Body of pancreas (tissue), 4 donors: Measurements from ENCODE around the gene SORL1. TPM values are rescaled to one million over a fixed set of nuclear protein-coding genes. Genes with fewer than 3 reads are reported as not detected.

Source experiments
- ATAC-seq: fragments of 150-250 bp; one replicate; pipeline ENCODE4 v1.9.1; 2016
- DNase-seq, 4 donors: peaks; one replicate each; pipeline ENCODE4 v3.0.0-alpha.2; 2019
- H3K27ac ChIP-seq, 4 donors: fragments of 200-600 bp; sonication (generic); 1 replicate in 3 of 4; 2 replicates in 1 of 4; pipeline versions ENCODE4 v1.5.1 to v1.6.1; 2016 to 2019; ENCODE audit warnings: mild to moderate bottlenecking in 1 of 4, mixed read lengths in 1 of 4, moderate library complexity in 1 of 4
- H3K27me3 ChIP-seq, 2 donors: fragments of 200-600 bp; sonication (generic); one replicate each; pipeline ENCODE4 v1.6.0; 2016; ENCODE audit warnings: mild to moderate bottlenecking in 1 of 2
- H3K36me3 ChIP-seq, 2 donors: fragments of 200-600 bp; sonication (generic); replicated peaks in 1 of 2; 2 replicates each; pipeline ENCODE4 v1.5.1; 2016; ENCODE audit warnings: low read depth in 2 of 2; ENCODE audit not compliant: insufficient read depth in 1 of 2
- H3K4me1 ChIP-seq: fragments of 200-600 bp; sonication (generic); one replicate; pipeline ENCODE4 v1.6.0; 2016
- H3K4me3 ChIP-seq, 2 donors: fragments of 200-600 bp; sonication (generic); 1 replicate in 1 of 2; 2 replicates in 1 of 2; pipeline ENCODE4 v1.5.1; 2016 to 2019
- H3K9me3 ChIP-seq, 3 donors: fragments of 200-600 bp; sonication (generic); 1 replicate in 2 of 3; 2 replicates in 1 of 3; pipeline ENCODE4 v1.5.1; 2016
- POLR2A ChIP-seq, 3 donors: fragments of 450-650 bp; IDR thresholded peaks; one replicate each; pipeline ENCODE4 v1.6.1; 2016; ENCODE audit warnings: antibody characterized with exemption in 3 of 3, mild to moderate bottlenecking in 2 of 3
- WGBS, 2 donors: methylation state at CpG; one replicate each; pipeline ENCODE4 v1.1.5; 2017; 5-methylcytosine and 5-hydroxymethylcytosine counted together
- intact Hi-C: fragments of 100-400 bp; cut with DNase I; formaldehyde crosslinking; loops from one replicate; pipeline ENCODE4 v1.15.1; 2023
- total RNA-seq, 2 donors: library from RNA; depleted of rRNA; stranded (reverse); fragments of >200 nt; gene quantifications; one replicate each; pipeline ENCODE4 v1.1.0, GENCODE V29; 2016
- TF ChIP-seq, protein P1 (sequence below), 7 experiments: fragments of 450-650 bp in 4 of 7; fragments of 200-600 bp in 3 of 7; sonication (generic) in 3 of 7; IDR thresholded peaks; one replicate each; pipeline ENCODE4 v1.5.1; 2016 to 2019; ENCODE audit warnings: antibody characterized with exemption in 7 of 7

Gene SORL1
- total RNA-seq, 2 donors from 2014 or later: 25.1 to 26.5 TPM

DNA sequence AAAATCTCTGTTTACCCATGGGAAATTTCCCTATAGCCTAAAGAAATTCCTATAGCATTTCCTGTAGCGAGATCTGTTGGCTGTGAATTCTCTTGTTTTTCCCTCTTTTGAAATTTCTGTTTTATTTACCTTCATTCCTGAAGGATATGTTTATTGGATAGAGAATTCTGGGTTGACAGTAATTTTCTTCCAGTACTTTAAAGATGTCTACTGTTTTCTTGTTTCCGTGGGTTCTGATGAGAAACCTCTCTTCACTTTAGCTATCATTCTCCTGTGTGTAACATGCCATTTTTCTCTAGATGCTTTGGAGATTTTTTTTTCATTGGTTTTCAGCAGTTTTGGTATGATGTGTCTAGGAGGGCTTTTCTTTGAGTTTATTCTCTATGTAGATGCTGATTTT is 78.1 kb downstream of the SORL1 start:
- no peak overlapping the region for H3K27ac ChIP-seq
- WGBS, 2 donors: 85 to 89% methylated on average over 2 of the region's 2 CpGs
- DNase-seq (no peak), ATAC-seq (no peak)
- H3K27me3 ChIP-seq: no peaks in the 10 kb centered on the region
- no peak for TF ChIP-seq POLR2A (IDR thresholded peaks at IDR 0.05)
- TF ChIP-seq, protein P1, sequence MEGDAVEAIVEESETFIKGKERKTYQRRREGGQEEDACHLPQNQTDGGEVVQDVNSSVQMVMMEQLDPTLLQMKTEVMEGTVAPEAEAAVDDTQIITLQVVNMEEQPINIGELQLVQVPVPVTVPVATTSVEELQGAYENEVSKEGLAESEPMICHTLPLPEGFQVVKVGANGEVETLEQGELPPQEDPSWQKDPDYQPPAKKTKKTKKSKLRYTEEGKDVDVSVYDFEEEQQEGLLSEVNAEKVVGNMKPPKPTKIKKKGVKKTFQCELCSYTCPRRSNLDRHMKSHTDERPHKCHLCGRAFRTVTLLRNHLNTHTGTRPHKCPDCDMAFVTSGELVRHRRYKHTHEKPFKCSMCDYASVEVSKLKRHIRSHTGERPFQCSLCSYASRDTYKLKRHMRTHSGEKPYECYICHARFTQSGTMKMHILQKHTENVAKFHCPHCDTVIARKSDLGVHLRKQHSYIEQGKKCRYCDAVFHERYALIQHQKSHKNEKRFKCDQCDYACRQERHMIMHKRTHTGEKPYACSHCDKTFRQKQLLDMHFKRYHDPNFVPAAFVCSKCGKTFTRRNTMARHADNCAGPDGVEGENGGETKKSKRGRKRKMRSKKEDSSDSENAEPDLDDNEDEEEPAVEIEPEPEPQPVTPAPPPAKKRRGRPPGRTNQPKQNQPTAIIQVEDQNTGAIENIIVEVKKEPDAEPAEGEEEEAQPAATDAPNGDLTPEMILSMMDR (IDR thresholded peaks at IDR 0.05): no peak
- no peaks in the 10 kb centered on the region for H3K36me3 ChIP-seq
- no peaks in the 10 kb centered on the region for H3K4me1 ChIP-seq
- H3K4me3 ChIP-seq: no peak overlapping the region
- intact Hi-C loops: no loop called here
- peaks cover 0 to under 1% (median 0%) of the 10 kb centered on the region in 3 donors for H3K9me3 ChIP-seq

DNA sequence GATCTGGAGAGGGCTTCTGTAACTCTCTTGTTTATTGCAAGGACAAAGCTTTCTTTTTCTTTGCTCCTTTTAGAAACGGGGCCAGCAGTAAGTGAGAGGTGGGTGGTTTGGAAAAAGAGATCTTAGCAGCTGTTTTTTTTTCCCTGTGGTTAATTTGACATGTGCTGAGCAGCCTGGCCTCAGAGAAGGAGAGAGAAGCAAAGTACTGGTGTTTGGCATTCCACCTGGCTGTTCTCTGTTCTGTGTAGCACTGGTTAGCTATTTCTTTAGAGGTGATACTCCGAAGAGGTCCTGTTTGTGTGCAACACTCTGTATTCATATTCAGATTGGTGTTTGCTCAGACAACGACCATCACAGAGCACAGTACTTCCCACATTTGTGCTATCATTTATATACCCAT is 81.5 kb downstream of the SORL1 start:
- no peak for ATAC-seq
- Histone ChIP-seq H3K4me3 (no peak overlapping the region), H3K27me3 (no peaks in the 10 kb centered on the region), H3K36me3 (no peaks in the 10 kb centered on the region), H3K4me1 (no peaks in the 10 kb centered on the region), H3K27ac (no peak overlapping the region), H3K9me3 (no peaks in the 10 kb centered on the region)
- TF ChIP-seq, protein P1 (IDR thresholded peaks at IDR 0.05): no peak
- TF ChIP-seq POLR2A (IDR thresholded peaks at IDR 0.05): no peak
- WGBS, 2 donors: 29 to 30% methylated on average over 3 of the region's 3 CpGs
- DNase-seq: no peak
- intact Hi-C loops: no loop called here

DNA sequence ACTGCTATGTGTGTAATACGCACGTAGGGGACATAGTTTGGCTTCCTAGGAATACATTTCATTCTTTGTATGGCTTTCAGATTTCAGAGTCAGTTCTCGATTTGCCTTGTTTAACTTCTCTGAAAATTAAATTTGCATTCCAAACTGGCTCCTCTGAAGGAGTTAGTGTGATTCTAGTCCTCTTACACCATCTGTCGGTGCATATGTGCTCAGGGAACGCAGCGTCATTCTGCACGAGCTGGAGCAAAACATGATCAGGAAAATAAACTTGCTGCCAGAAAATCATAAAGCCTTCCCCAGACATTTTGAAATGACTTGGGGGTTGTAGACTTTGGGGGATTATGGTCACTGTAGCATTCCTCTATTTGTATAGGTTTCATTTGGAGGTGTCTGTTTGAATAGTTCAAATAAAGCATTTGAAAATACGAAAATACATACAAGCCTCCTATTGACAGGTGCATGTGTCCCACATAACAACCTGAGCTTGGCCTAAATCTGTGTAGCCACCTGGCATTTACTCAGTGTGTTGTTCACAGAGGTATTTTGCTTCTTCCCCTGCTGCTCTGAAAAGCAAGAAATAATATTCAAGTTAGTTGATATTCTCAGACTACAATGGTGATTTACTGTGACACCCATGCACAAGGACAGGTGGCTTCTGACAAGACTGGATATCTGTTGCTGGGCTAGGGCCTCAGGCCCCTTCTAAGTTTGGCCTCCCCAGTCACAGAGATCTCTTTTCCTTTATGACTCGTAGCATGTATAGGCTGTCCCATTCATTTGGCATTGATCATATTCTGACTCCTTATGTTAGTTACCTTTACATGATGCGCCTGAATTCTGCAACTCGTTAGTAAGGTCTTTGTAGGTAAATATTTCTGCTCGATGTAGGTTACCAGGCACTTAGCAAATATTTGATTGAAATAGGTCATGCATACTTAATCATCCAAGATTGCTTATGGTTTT is 82.3 kb downstream of the SORL1 start:
- TF ChIP-seq, protein P1 (IDR thresholded peaks at IDR 0.05): peak in 4 of 7 experiments; percentile 18 to 23 (median 21)
- no peak for TF ChIP-seq POLR2A (IDR thresholded peaks at IDR 0.05)
- 42 to 53% methylated on average over 12 of the region's 12 CpGs for WGBS, 2 donors
- H3K27ac ChIP-seq: no peak overlapping the region
- ATAC-seq (no peak), DNase-seq (peak in 2 of 4 donors; percentile 18 to 26)
- H3K36me3 ChIP-seq: no peaks in the 10 kb centered on the region
- no peaks in the 10 kb centered on the region for H3K9me3 ChIP-seq
- H3K4me3 ChIP-seq: no peak overlapping the region
- intact Hi-C loops: no loop called here
- no peaks in the 10 kb centered on the region for H3K4me1 ChIP-seq
- H3K27me3 ChIP-seq: no peaks in the 10 kb centered on the region

DNA sequence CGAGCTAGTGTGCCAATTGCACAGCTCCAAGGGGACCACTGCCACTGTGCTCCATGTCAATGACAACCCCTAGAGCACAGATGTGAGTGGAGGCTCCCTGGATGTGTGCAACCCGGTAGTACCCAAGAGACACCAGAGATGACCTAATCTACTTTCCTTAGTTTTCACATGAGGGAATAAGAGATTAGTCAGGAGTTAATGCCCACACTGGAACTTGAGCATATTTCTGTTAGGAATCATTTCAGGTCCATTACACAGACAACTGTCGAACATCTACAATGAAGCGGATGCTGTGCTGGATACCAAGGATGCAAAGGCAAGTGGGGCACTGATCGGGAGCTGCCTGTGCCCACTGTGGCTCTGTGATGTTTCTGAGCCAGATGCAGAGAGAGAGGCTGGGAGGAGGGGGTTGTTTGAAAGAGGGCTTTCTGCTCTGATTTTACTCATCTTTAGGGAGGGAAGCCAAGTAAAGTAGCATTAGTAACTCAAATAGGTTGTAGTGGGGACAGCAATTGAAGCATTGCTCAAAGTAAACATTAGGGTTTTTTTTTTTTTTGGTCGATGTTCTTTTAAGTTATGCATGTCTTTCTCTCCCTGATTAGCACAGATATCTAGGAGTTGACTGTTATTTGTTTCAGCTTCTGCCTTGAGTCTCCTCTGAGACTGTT is 83.1 kb downstream of the SORL1 start:
- ATAC-seq (no peak), DNase-seq (no peak)
- WGBS, 2 donors: 52 to 62% methylated on average over 5 to 6 of the region's 6 CpGs
- H3K9me3 ChIP-seq: no peaks in the 10 kb centered on the region
- H3K27me3 ChIP-seq: no peaks in the 10 kb centered on the region
- H3K4me3 ChIP-seq: no peak overlapping the region
- no peaks in the 10 kb centered on the region for H3K4me1 ChIP-seq
- H3K36me3 ChIP-seq: no peaks in the 10 kb centered on the region
- intact Hi-C loops: no loop called here
- TF ChIP-seq, protein P1 (IDR thresholded peaks at IDR 0.05): no peak
- TF ChIP-seq POLR2A (IDR thresholded peaks at IDR 0.05): no peak
- no peak overlapping the region for H3K27ac ChIP-seq
